ENCODE measurements around the gene HECW1. TPM values are rescaled to one million over a fixed set of nuclear protein-coding genes. Genes with fewer than 3 reads are reported as not detected.

HECW1 gene
- total and polyA plus RNA-seq, 2 experiments from 2014 or later, result 11.0 to 21.8 TPM

GRCh38 chr7:43155636-43156035 is 43.2 kb downstream of the HECW1 start (continued):
- no peak for TF ChIP-seq REST (IDR thresholded peaks at IDR 0.05; ENCODE audit: unreplicated experiment)

- H3K4me3 ChIP-seq, result no peak overlapping the region
- H3F3A ChIP-seq (replicated peaks; ENCODE audit: low read depth), result no peaks in the 10 kb centered on the region
- TF ChIP-seq NANOG (IDR thresholded peaks at IDR 0.05; ENCODE audit: borderline replicate concordance) (no peak), CREB1 (CRISPR knock-in tag; IDR thresholded peaks at IDR 0.05; ENCODE audit: low read depth) (no peak), POLR2AphosphoS5 (IDR thresholded peaks at IDR 0.05; ENCODE audit: low read depth) (no peak)
- no peaks in the 10 kb centered on the region for H3K36me3 ChIP-seq (ENCODE audit: insufficient read depth)
- no peak overlapping the region for H3K4me3 Mint-ChIP-seq
- no peak overlapping the region for H3K4me2 ChIP-seq
- no peaks in the 10 kb centered on the region for H3K79me2 ChIP-seq (replicated peaks; ENCODE audit: insufficient read depth)
- no peak overlapping the region for H3K27ac Mint-ChIP-seq
- ATAC-seq (no peak), DNase-seq (ENCODE audit: low spot score) (no peak)
- H3K4me1 Mint-ChIP-seq, result peaks cover 2% of the 10 kb centered on the region; the same call in 1 of the 3 replicates
- no peaks in the 10 kb centered on the region for H3K9me3 Mint-ChIP-seq
- no peak overlapping the region for H3K27ac ChIP-seq (ENCODE audit: low read depth)
- no peaks in the 10 kb centered on the region for H4K20me1 ChIP-seq (replicated peaks; ENCODE audit: insufficient read depth)
- peaks cover 2% of the 10 kb centered on the region for H3K27me3 Mint-ChIP-seq (ENCODE audit: insufficient read depth, low read depth, poor library complexity)
- H3K36me3 Mint-ChIP-seq (ENCODE audit: low read depth), result no peaks in the 10 kb centered on the region
- no peak overlapping the region for H2AFZ ChIP-seq
- no peaks in the 10 kb centered on the region for H3K27me3 ChIP-seq (ENCODE audit: insufficient read depth)
- H3K9me2 ChIP-seq (ENCODE audit: insufficient read depth), result peaks cover 20% of the 10 kb centered on the region; the same call in 1 of the 2 replicates
- no peaks in the 10 kb centered on the region for H3K4me1 ChIP-seq (ENCODE audit: insufficient read depth)
Measured at GRCh38 chr7:43163885-43164284, 51.4 kb downstream of the HECW1 start.

- no peak for ATAC-seq
- Mint-ChIP-seq H3K27me3 (ENCODE audit: insufficient read depth, low read depth, poor library complexity) (peaks cover 4% of the 10 kb centered on the region), H3K9me3 (no peaks in the 10 kb centered on the region), H3K27ac (no peak overlapping the region), H3K36me3 (ENCODE audit: low read depth) (no peaks in the 10 kb centered on the region), H3K4me3 (no peak overlapping the region), H3K4me1 (peaks cover 4% of the 10 kb centered on the region)
- DNase-seq (ENCODE audit: low spot score), result no peak
- H3K36me3 ChIP-seq (ENCODE audit: insufficient read depth), result no peaks in the 10 kb centered on the region
- no peak overlapping the region for H3K4me3 ChIP-seq
- H3K9me2 ChIP-seq (ENCODE audit: insufficient read depth), result peaks cover 20% of the 10 kb centered on the region; the same call in 1 of the 2 replicates
- H3K27ac ChIP-seq (ENCODE audit: low read depth), result no peak overlapping the region
- H2AFZ ChIP-seq, result no peak overlapping the region
- no peaks in the 10 kb centered on the region for H3K4me1 ChIP-seq (ENCODE audit: insufficient read depth)
- H3K27me3 ChIP-seq (ENCODE audit: insufficient read depth), result no peaks in the 10 kb centered on the region
- H3K4me2 ChIP-seq, result no peak overlapping the region
- no peaks in the 10 kb centered on the region for H4K20me1 ChIP-seq (replicated peaks; ENCODE audit: insufficient read depth)
- no peaks in the 10 kb centered on the region for H3K79me2 ChIP-seq (replicated peaks; ENCODE audit: insufficient read depth)
- H3F3A ChIP-seq (replicated peaks; ENCODE audit: low read depth), result no peaks in the 10 kb centered on the region
- TF ChIP-seq REST (IDR thresholded peaks at IDR 0.05; ENCODE audit: unreplicated experiment), result no peak
- no peak for TF ChIP-seq CREB1 (CRISPR knock-in tag; IDR thresholded peaks at IDR 0.05; ENCODE audit: low read depth)
- TF ChIP-seq POLR2AphosphoS5 (IDR thresholded peaks at IDR 0.05; ENCODE audit: low read depth), result no peak
- TF ChIP-seq CTCF (conservative IDR thresholded peaks at IDR 0.05; ENCODE audit: low read depth in 2 of 2), result no peak
- TF ChIP-seq JUNB (IDR thresholded peaks at IDR 0.05; ENCODE audit: unreplicated experiment), result no peak
Measured at GRCh38 chr7:43164757-43165156, 52.3 kb downstream of the HECW1 start.
